Ovary (tissue), 3 donors: ENCODE results near the gene GCN1.

Source experiments
- EP300 ChIP-seq: sonication (generic); formaldehyde crosslinking; IDR thresholded peaks from one replicate; pipeline ENCODE4 v1.6.1; 2017; ENCODE audit warnings: antibody characterized with exemption
- POLR2A ChIP-seq: fragments of 450-650 bp; IDR thresholded peaks from one replicate; pipeline ENCODE4 v1.6.1; 2017; ENCODE audit warnings: antibody characterized with exemption, mild to moderate bottlenecking, moderate library complexity
- TF ChIP-seq, protein P1 (sequence below), 3 donors: fragments of 450-650 bp in 2 of 3; fragments of 200-600 bp in 1 of 3; IDR thresholded peaks; one replicate each; pipeline versions ENCODE4 v1.5.1 to v1.8.0; 2016 to 2022; ENCODE audit warnings: antibody characterized with exemption in 3 of 3, mild to moderate bottlenecking in 1 of 3
- donor health status: DM: no; HTN: no; CAD: no.

DNA sequence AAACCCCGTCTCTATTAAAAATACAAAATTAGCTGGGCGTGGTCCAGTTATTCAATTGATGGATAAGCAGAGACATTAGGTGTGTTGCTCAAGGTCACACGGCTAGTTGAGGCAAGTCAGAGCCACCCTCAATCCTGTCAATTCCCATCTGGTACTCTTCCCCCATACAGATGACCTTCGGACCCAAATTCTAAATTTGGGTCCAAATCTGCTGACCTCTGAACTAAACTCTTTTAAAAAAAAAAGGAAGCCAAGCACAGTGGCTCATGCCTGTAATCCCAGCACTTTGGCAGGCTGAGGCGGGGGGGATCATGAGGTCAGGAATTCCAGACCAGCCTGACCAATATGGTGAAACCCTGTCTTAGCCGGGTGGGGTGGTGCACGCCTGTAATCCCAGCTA, 23.9 kb downstream of the GCN1 start:
- TF ChIP-seq EP300 (no peak), POLR2A (no peak)
- TF ChIP-seq, protein P1, sequence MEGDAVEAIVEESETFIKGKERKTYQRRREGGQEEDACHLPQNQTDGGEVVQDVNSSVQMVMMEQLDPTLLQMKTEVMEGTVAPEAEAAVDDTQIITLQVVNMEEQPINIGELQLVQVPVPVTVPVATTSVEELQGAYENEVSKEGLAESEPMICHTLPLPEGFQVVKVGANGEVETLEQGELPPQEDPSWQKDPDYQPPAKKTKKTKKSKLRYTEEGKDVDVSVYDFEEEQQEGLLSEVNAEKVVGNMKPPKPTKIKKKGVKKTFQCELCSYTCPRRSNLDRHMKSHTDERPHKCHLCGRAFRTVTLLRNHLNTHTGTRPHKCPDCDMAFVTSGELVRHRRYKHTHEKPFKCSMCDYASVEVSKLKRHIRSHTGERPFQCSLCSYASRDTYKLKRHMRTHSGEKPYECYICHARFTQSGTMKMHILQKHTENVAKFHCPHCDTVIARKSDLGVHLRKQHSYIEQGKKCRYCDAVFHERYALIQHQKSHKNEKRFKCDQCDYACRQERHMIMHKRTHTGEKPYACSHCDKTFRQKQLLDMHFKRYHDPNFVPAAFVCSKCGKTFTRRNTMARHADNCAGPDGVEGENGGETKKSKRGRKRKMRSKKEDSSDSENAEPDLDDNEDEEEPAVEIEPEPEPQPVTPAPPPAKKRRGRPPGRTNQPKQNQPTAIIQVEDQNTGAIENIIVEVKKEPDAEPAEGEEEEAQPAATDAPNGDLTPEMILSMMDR (IDR thresholded peaks at IDR 0.05), result no peak
